Rectal smooth muscle tissue (tissue), 1 donor: ENCODE measurements around the gene GTF3A.

Experiments
- H3K27ac ChIP-seq: one replicate; pipeline ENCODE4 v1.7.0; 2013; ENCODE audit warnings: low read depth, low read length, inconsistent platforms
- H3K27me3 ChIP-seq: one replicate; pipeline ENCODE4 v1.7.0; 2013; ENCODE audit warnings: low read length; ENCODE audit not compliant: control insufficient read depth, insufficient read depth
- H3K36me3 ChIP-seq: one replicate; pipeline ENCODE4 v1.7.0; 2013; ENCODE audit warnings: low read length; ENCODE audit not compliant: control insufficient read depth, insufficient read depth
- H3K4me1 ChIP-seq: one replicate; pipeline ENCODE4 v1.7.0; 2013; ENCODE audit warnings: low read length; ENCODE audit not compliant: control insufficient read depth, insufficient read depth
- H3K4me3 ChIP-seq: one replicate; pipeline ENCODE4 v1.7.0; 2013; ENCODE audit warnings: low read length
- H3K9ac ChIP-seq: one replicate; pipeline ENCODE4 v1.7.0; 2013; ENCODE audit warnings: low read length

The GTF3A gene

DNA sequence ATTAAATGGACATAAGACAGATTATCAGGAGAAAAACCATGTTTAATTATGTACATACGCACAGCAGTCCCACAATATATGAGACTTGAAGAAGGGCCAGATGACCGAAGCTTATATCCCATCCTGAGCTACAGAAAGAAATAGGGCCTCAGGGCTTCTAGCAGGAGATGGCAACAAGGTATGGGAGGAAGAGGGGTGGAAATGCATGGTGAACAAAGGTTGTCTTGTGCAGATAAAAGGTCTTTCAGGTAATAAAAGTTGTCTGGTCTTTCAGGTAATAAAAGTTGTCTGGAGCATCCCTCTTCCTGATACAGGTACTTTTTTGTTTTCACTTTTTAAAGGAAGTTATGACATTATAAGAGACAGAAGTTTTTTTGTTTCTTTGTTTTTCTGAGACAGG is 15.4 kb upstream of the GTF3A start:
- Histone ChIP-seq H3K27me3 (no peaks in the 10 kb centered on the region), H3K36me3 (no peaks in the 10 kb centered on the region), H3K9ac (no peak overlapping the region), H3K4me1 (no peaks in the 10 kb centered on the region), H3K4me3 (no peak overlapping the region), H3K27ac (no peak overlapping the region)

DNA sequence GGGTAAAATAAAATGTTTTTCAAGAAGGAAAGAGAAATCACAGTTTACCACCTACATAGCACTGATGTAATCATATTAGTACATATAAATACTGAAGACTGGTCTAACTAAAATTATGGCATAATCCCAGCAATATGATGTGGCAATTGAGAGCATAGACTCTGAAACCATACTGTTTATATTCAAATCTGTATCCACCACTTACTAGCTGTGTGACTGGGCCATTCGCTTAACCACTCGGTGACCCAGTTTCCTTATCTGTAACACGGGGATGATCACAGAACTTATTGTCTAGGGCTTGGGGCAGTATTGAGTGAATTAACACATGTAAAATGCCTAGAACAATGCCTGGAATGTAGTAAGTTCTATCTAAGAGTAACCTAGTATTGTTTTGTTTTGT is 13.1 kb upstream of the GTF3A start:
- Histone ChIP-seq H3K27me3 (no peaks in the 10 kb centered on the region), H3K4me3 (no peak overlapping the region), H3K27ac (no peak overlapping the region), H3K36me3 (no peaks in the 10 kb centered on the region), H3K9ac (no peak overlapping the region), H3K4me1 (no peaks in the 10 kb centered on the region)

GRCh38 chr13:27415116-27415515 is 9.3 kb upstream of the GTF3A start:
- Histone ChIP-seq H3K9ac (no peak overlapping the region), H3K27me3 (no peaks in the 10 kb centered on the region)

GRCh38 chr13:27419328-27419727 is 5.1 kb upstream of the GTF3A start:
- Histone ChIP-seq H3K4me3 (no peak overlapping the region), H3K36me3 (no peaks in the 10 kb centered on the region), H3K9ac (no peak overlapping the region), H3K4me1 (no peaks in the 10 kb centered on the region), H3K27ac (no peak overlapping the region), H3K27me3 (no peaks in the 10 kb centered on the region)

More at GRCh38 chr13:27415116-27415515, 9.3 kb upstream of the GTF3A start:
- Histone ChIP-seq H3K36me3 (no peaks in the 10 kb centered on the region), H3K4me3 (no peak overlapping the region), H3K4me1 (no peaks in the 10 kb centered on the region), H3K27ac (no peak overlapping the region)

DNA sequence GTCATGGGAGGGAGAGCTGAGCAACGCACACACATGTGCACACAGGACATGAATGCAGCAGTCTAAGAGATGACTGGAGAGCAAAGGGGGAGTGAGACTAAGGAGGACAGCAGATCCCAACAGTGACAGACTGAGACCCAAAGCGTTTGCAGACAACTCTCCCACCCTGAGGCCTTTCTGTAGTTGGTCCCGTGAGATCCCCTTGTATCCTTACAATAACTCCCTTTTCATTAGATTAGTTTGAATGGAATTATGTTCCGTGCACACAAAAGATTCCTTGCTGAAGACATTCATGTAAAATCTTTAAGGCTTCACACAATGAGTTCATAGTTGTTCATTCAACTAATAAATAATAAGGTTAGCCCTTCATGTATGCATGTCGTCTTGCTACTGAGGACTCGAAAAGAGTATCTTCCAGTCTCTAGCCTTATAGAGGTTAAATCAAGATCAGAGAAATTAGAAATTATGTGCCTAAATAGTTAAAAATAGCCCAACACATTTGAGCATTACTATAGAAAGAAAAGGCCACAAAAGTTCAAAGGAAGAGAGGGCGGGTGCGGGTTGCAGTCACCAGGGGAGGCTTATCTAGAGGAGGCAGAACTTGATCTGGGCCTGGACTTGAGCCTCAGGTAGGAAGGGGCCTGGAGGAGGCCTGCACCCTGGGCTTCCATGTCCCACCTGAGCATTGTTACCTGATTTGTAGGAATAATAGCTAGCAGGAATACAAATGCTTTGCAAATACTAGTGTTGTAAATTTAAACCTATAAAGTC is 3.1 kb upstream of the GTF3A start:
- H3K27me3 ChIP-seq, result no peaks in the 10 kb centered on the region
- no peak overlapping the region for H3K27ac ChIP-seq
- no peak overlapping the region for H3K4me3 ChIP-seq
- H3K9ac ChIP-seq, result no peak overlapping the region
- H3K4me1 ChIP-seq, result peaks cover 13% of the 10 kb centered on the region
- H3K36me3 ChIP-seq, result no peaks in the 10 kb centered on the region

- H3K9ac ChIP-seq, result no peak overlapping the region
- no peak overlapping the region for H3K27ac ChIP-seq
- peaks cover 18% of the 10 kb centered on the region for H3K4me1 ChIP-seq
- H3K36me3 ChIP-seq, result peaks cover 3% of the 10 kb centered on the region
- H3K4me3 ChIP-seq, result no peak overlapping the region
- no peaks in the 10 kb centered on the region for H3K27me3 ChIP-seq
These were observed 1.1 kb upstream of the GTF3A start for GRCh38 chr13:27423333-27423732.

GRCh38 chr13:27425158-27425917 is 919 bp downstream of the GTF3A start:
- H3K9ac ChIP-seq, result peak overlapping the region; percentile 22
- peaks cover 6% of the 10 kb centered on the region for H3K36me3 ChIP-seq
- H3K27ac ChIP-seq, result peak overlapping the region; percentile 26
- peaks cover 18% of the 10 kb centered on the region for H3K4me1 ChIP-seq
- no peaks in the 10 kb centered on the region for H3K27me3 ChIP-seq
- H3K4me3 ChIP-seq, result peak overlapping the region; percentile 80

GRCh38 chr13:27425918-27426630 is 1.7 kb downstream of the GTF3A start:
- H3K4me1 ChIP-seq, result peaks cover 18% of the 10 kb centered on the region
- H3K27me3 ChIP-seq, result no peaks in the 10 kb centered on the region
- H3K9ac ChIP-seq, result peak overlapping the region; percentile 22
- peak overlapping the region; percentile 19 for H3K27ac ChIP-seq
- H3K36me3 ChIP-seq, result peaks cover 6% of the 10 kb centered on the region
- H3K4me3 ChIP-seq, result peak overlapping the region; percentile 80

- Histone ChIP-seq H3K27ac (no peak overlapping the region), H3K36me3 (peaks cover 9% of the 10 kb centered on the region), H3K27me3 (no peaks in the 10 kb centered on the region), H3K4me1 (peaks cover 18% of the 10 kb centered on the region), H3K4me3 (no peak overlapping the region), H3K9ac (no peak overlapping the region)
These were observed 3.2 kb downstream of the GTF3A start for GRCh38 chr13:27427641-27428040.

DNA sequence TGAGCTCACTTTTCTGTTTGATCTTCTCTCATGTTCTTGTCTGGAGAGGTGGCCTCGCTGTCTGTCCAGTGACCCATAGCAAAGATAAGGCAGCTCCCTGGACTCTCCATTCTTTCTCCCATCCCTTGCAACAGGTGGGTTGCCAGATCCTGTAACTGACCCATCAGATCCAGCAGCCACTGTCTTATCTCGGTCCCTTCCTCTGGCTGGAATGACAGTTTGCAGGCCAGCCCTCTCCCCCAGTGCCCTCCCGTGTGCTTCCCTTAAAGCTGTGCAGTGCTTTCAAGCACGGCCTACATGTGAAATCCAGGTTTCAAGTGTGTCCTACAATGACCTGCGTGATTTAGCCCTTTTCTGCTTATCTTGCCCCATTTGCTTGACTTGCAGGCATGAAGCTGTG is 3.7 kb downstream of the GTF3A start:
- Histone ChIP-seq H3K27ac (no peak overlapping the region), H3K9ac (no peak overlapping the region), H3K36me3 (peaks cover 12% of the 10 kb centered on the region)

GRCh38 chr13:27432180-27432579 is 7.8 kb downstream of the GTF3A start:
- Histone ChIP-seq H3K27me3 (no peaks in the 10 kb centered on the region), H3K4me1 (no peaks in the 10 kb centered on the region), H3K36me3 (peaks cover 38% of the 10 kb centered on the region), H3K4me3 (no peak overlapping the region), H3K9ac (no peak overlapping the region), H3K27ac (no peak overlapping the region)

More for the DNA sequence above, 3.7 kb downstream of the GTF3A start:
- no peaks in the 10 kb centered on the region for H3K27me3 ChIP-seq
- H3K4me3 ChIP-seq, result no peak overlapping the region
- H3K4me1 ChIP-seq, result peaks cover 18% of the 10 kb centered on the region

DNA sequence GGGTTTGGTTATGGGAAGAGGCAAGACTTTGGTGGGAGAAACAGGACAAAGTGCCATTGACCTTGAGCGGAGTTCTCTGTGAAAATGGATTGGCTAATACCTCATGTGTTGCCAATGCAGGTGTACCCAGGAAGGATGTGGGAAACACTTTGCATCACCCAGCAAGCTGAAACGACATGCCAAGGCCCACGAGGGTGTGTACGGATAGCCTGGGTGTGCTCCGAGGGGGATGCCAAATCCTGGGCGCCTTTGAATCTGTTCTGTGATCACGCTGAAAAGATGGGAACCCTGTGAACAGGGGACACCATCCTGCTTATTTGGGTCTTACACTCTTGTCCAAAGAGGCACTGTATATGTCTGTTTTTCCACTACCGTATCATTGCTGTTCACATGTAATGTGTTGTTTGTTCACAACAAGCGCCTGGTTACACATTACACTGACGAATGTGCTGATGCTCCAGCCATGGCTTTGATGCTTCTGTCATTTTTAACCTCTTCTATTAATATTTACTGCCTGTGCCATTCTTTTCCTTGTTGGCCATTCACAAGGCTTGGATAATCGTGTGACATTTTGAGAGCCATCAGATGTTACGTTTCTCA is 8.3 kb downstream of the GTF3A start:
- Histone ChIP-seq H3K4me3 (no peak overlapping the region), H3K9ac (no peak overlapping the region), H3K36me3 (peaks cover 38% of the 10 kb centered on the region), H3K4me1 (no peaks in the 10 kb centered on the region), H3K27ac (no peak overlapping the region), H3K27me3 (no peaks in the 10 kb centered on the region)
